Measurements from ENCODE around the gene SACM1L.

SACM1L gene

GRCh38 chr3:45785605-45786150 lies 96.5 kb downstream of the SACM1L start:
- peaks cover 10 to 17% of the 10 kb centered on the region in 2 donors for H3K27me3 Mint-ChIP-seq
- H3K36me3 Mint-ChIP-seq (ENCODE audit: insufficient read depth): no peaks in the 10 kb centered on the region
- no peak overlapping the region for H3K27ac Mint-ChIP-seq
- DNase-seq: no peak
- no peak for ATAC-seq (replicated peaks)
- H3K4me3 Mint-ChIP-seq: no peak overlapping the region
- H3K9me3 Mint-ChIP-seq: peaks cover 0 to 2% of the 10 kb centered on the region in 2 donors
- no peaks in the 10 kb centered on the region for H3K4me1 Mint-ChIP-seq (ENCODE audit: low read depth in 2 of 2)

DNA sequence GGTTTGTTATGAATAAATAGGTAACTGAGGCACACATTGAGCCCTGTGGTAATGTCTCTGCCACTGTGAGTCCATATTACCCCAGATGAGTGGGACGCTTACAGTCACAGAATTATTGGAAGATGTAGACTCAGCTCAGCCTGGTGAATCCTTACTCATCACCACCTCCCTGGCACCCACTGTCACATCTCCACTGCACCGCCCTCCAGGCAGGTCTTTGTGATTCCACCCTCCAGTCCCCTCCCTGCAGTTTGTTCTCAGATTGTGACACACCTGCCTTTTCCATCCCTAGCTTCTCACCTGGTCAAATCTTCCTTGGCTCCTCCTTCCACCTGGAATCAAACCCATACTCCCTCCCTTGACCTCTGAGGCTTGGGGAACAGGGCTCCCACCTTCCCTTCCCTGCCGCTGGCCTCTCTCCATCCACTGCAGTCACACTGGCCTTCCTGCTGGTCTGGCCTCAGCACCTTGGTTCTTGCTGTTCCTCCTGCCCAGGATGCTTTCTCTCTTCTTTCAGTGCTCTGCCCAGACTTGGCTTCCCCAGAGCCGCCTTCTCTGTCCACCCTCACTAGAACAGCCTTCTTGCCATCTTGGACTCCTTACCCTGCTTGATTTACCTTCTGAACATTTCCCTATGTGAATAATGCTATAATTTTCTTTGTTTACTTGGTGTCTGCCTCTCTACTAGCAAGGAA lies 97.8 kb downstream of the SACM1L start:
- Mint-ChIP-seq H3K36me3 (ENCODE audit: insufficient read depth) (no peaks in the 10 kb centered on the region), H3K27ac (no peak overlapping the region), H3K9me3 (peaks cover 0 to 2% of the 10 kb centered on the region in 2 donors), H3K27me3 (peaks cover 10 to 27% of the 10 kb centered on the region in 2 donors), H3K4me3 (no peak overlapping the region), H3K4me1 (ENCODE audit: low read depth in 2 of 2) (no peaks in the 10 kb centered on the region)
- no peak for DNase-seq
- ATAC-seq (replicated peaks): no peak

GRCh38 chr3:45787551-45787950 lies 98.4 kb downstream of the SACM1L start:
- H3K27me3 Mint-ChIP-seq: peaks cover 10 to 27% of the 10 kb centered on the region in 2 donors
- no peak for DNase-seq
- no peak overlapping the region for H3K27ac Mint-ChIP-seq
- no peak for ATAC-seq (replicated peaks)
- no peak overlapping the region for H3K4me3 Mint-ChIP-seq
- H3K4me1 Mint-ChIP-seq (ENCODE audit: low read depth in 2 of 2): no peaks in the 10 kb centered on the region
- no peaks in the 10 kb centered on the region for H3K36me3 Mint-ChIP-seq (ENCODE audit: insufficient read depth)
- peaks cover 0 to 2% of the 10 kb centered on the region in 2 donors for H3K9me3 Mint-ChIP-seq

- DNase-seq (no peak), ATAC-seq (replicated peaks) (no peak)
- peaks cover 21 to 35% of the 10 kb centered on the region in 2 donors for H3K27me3 Mint-ChIP-seq
- no peak overlapping the region for H3K27ac Mint-ChIP-seq
- no peaks in the 10 kb centered on the region for H3K4me1 Mint-ChIP-seq (ENCODE audit: low read depth in 2 of 2)
- H3K4me3 Mint-ChIP-seq: no peak overlapping the region
- H3K9me3 Mint-ChIP-seq: peaks cover 0 to 2% of the 10 kb centered on the region in 2 donors
- H3K36me3 Mint-ChIP-seq (ENCODE audit: insufficient read depth): no peaks in the 10 kb centered on the region
Measured at GRCh38 chr3:45789235-45789812, 100.1 kb downstream of the SACM1L start.

DNA sequence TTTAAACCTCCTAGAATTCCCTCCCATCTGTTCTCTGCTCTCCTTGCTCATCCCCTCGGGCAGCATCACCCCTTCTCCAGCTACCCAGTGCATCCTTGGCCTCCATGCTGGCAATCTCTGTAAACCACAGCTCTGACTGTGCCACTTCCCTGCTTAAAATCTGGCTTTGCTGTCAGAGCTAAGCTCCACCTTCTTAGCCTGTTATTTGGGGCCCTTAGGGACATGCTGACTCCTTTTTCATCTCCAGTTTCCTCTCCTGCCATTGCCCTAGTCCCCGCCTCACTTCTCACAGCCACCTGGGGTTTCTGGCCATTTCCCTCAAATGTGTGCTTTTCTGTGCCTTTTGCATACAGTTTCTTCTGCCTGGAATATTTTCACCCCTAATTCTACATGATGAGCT lies 101.4 kb downstream of the SACM1L start:
- no peak overlapping the region for H3K27ac Mint-ChIP-seq
- ATAC-seq (replicated peaks): no peak
- H3K27me3 Mint-ChIP-seq: peaks cover 34 to 47% of the 10 kb centered on the region in 2 donors
- H3K4me3 Mint-ChIP-seq: no peak overlapping the region
- H3K4me1 Mint-ChIP-seq (ENCODE audit: low read depth in 2 of 2): peaks cover 4% of the 10 kb centered on the region in 2 donors
- no peaks in the 10 kb centered on the region for H3K36me3 Mint-ChIP-seq (ENCODE audit: insufficient read depth)
- no peaks in the 10 kb centered on the region for H3K9me3 Mint-ChIP-seq
- no peak for DNase-seq

DNA sequence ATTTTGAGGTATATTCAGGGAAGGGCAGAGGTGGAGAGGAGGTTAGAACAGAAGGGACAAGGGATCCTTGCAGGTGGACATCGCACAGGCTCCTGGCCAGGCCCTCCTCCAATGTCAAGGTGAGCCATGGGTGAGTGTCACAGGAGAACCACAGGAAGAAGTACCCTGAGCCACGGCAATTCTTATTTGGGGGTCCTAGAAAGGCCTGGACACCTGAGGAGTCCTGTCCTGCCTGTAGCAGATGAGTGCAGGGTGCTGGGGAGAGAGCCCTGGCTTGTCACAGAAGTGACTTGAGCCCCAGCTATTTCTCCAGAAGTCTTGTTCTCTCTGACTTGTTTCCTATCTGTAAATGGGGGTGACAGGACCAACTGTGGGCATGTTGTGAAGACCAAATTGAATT lies 102.8 kb downstream of the SACM1L start:
- Mint-ChIP-seq H3K27me3 (peaks cover 46 to 54% of the 10 kb centered on the region in 2 donors), H3K4me1 (ENCODE audit: low read depth in 2 of 2) (peaks cover 5 to 9% of the 10 kb centered on the region in 2 donors), H3K4me3 (no peak overlapping the region), H3K36me3 (ENCODE audit: insufficient read depth) (no peaks in the 10 kb centered on the region), H3K27ac (peak overlapping the region in 1 of 2 donors; percentile 42), H3K9me3 (no peaks in the 10 kb centered on the region)
- no peak for ATAC-seq (replicated peaks)
- no peak for DNase-seq

- no peak for DNase-seq
- no peaks in the 10 kb centered on the region for H3K9me3 Mint-ChIP-seq
- H3K4me1 Mint-ChIP-seq (ENCODE audit: low read depth in 2 of 2): peaks cover 5 to 9% of the 10 kb centered on the region in 2 donors
- H3K36me3 Mint-ChIP-seq (ENCODE audit: insufficient read depth): no peaks in the 10 kb centered on the region
- ATAC-seq (replicated peaks): no peak
- no peak overlapping the region for H3K4me3 Mint-ChIP-seq
- no peak overlapping the region for H3K27ac Mint-ChIP-seq
- peaks cover 46 to 54% of the 10 kb centered on the region in 2 donors for H3K27me3 Mint-ChIP-seq
Measured at GRCh38 chr3:45792516-45793172, 103.4 kb downstream of the SACM1L start.

DNA sequence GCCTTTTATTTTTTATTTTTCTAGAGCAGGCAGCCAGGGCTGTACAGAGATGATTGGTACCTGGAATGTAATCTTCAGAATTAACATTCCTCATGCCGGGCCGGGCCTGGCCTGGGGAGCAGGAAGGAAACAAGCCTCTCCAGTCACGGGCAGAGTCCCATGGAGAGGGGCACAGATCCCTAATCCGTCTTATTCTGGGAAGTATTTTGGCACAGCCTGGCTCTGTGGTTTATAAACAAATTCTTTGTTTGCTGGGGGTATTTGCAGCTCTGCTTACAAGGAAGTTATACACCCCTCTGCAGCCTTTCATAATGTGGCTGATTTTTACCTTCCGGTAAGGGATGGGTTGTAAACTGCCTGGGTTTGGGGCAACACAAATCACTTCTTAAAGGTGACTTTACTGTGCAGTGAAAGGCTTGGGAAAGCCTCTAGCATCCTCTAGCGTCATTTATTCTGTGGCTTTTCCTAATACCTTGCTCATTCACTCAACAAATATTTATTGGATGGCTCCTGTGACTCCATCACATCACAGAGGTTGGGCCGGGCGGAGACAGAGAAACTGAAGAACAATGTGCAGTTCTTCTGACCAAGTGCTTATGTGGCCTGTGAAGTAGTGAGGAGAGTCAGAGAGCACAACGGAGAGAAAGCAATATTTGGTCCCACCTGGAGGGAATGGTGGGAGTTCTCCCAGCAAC lies 104.4 kb downstream of the SACM1L start:
- no peak overlapping the region for H3K4me3 Mint-ChIP-seq
- H3K27me3 Mint-ChIP-seq: peaks cover 54 to 62% of the 10 kb centered on the region in 2 donors

DNA sequence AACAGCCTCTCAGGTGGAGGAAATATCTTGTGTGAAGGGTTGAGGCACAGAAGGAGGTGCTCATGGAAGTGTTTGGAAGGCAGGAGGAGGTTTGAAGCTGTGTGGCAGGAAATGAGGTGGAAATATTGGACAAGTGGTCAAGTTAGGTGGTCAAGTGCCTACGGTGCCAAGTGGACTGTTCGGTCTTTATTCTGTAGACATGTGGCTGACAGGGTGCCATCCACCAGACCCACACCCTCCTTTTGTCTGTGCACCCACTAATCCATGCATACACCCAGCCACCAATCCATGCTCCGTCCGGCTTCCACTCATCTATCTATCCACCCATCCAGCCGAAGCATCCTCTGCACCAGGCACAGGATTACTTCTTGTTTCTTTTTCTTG lies 105.0 kb downstream of the SACM1L start:
- no peak overlapping the region for H3K27ac Mint-ChIP-seq
- H3K36me3 Mint-ChIP-seq (ENCODE audit: insufficient read depth): no peaks in the 10 kb centered on the region
- H3K4me1 Mint-ChIP-seq (ENCODE audit: low read depth in 2 of 2): peaks cover 5 to 9% of the 10 kb centered on the region in 2 donors
- H3K27me3 Mint-ChIP-seq: peaks cover 59 to 67% of the 10 kb centered on the region in 2 donors
- no peaks in the 10 kb centered on the region for H3K9me3 Mint-ChIP-seq
- H3K4me3 Mint-ChIP-seq: no peak overlapping the region
- DNase-seq (no peak), ATAC-seq (replicated peaks) (no peak)

More for the DNA sequence above, 104.4 kb downstream of the SACM1L start:
- Mint-ChIP-seq H3K9me3 (no peaks in the 10 kb centered on the region), H3K27ac (no peak overlapping the region), H3K4me1 (ENCODE audit: low read depth in 2 of 2) (peaks cover 5 to 9% of the 10 kb centered on the region in 2 donors), H3K36me3 (ENCODE audit: insufficient read depth) (no peaks in the 10 kb centered on the region)
- DNase-seq (no peak), ATAC-seq (replicated peaks) (no peak)

GRCh38 chr3:45794660-45795059 lies 105.5 kb downstream of the SACM1L start:
- Mint-ChIP-seq H3K9me3 (no peaks in the 10 kb centered on the region), H3K4me3 (no peak overlapping the region), H3K27me3 (peaks cover 64 to 72% of the 10 kb centered on the region in 2 donors), H3K27ac (no peak overlapping the region), H3K4me1 (ENCODE audit: low read depth in 2 of 2) (peaks cover 5 to 9% of the 10 kb centered on the region in 2 donors), H3K36me3 (ENCODE audit: insufficient read depth) (no peaks in the 10 kb centered on the region)
- ATAC-seq (replicated peaks) (no peak), DNase-seq (no peak)

Measured in effector memory CD8-positive, alpha-beta T cell (primary cell).